Astrocyte of the hippocampus (primary cell): Measurements from ENCODE around the gene PIGZ.
"Not testable (repeated sequence)": the region's sequence is repeated elsewhere in the genome, so short reads cannot be mapped to it uniquely, and the experiment has no call there.

Experiments used
- DNase-seq: peaks from one replicate; pipeline ENCODE4 v3.0.0; 2011; ENCODE audit warnings: low read depth, low spot score

The PIGZ gene

DNA sequence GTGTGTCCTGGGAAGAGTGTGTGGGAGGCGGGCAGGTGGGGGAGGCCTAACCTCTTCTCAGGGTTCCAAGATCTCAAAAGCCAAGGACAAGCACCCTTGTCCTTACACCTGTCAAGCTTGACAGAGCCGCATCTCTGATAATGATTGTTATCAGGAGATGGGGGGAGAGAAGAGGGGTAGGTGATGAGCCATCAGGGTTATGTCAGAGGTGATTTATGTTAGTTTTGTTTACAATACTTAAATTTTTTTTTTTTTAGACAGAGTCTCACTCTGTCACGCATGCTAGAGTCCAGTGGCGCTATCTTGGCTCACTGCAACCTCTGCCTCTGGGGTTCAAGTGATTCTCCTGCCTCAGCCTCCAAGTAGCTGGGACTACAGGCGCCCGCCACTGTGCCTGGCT lies 18.9 kb downstream of the PIGZ start:
- no peak for DNase-seq

DNA sequence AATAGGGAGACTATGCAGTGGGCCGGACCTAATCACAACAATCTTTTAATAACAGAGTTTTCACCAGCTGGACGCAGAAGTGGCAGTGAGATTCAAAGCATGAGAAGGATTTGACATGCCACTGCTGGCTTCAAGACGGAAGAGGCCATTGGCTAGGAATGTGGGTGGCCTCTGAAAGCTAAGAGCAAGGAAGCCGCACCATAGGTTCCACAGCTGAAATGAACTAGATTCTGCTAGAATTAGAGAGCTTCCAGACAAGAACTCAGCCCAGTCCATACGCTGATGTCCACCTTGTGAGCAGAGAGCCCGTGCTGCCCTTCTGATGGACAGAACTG lies 19.4 kb downstream of the PIGZ start:
- no peak for DNase-seq

- no peak for DNase-seq
Observed at GRCh38 chr3:196948442-196949284, 20.0 kb downstream of the PIGZ start.

- no peak for DNase-seq
Observed at GRCh38 chr3:196947860-196948441, 20.7 kb downstream of the PIGZ start.

- DNase-seq, result no peak
Observed at GRCh38 chr3:196947136-196947859, 21.3 kb downstream of the PIGZ start.

DNA sequence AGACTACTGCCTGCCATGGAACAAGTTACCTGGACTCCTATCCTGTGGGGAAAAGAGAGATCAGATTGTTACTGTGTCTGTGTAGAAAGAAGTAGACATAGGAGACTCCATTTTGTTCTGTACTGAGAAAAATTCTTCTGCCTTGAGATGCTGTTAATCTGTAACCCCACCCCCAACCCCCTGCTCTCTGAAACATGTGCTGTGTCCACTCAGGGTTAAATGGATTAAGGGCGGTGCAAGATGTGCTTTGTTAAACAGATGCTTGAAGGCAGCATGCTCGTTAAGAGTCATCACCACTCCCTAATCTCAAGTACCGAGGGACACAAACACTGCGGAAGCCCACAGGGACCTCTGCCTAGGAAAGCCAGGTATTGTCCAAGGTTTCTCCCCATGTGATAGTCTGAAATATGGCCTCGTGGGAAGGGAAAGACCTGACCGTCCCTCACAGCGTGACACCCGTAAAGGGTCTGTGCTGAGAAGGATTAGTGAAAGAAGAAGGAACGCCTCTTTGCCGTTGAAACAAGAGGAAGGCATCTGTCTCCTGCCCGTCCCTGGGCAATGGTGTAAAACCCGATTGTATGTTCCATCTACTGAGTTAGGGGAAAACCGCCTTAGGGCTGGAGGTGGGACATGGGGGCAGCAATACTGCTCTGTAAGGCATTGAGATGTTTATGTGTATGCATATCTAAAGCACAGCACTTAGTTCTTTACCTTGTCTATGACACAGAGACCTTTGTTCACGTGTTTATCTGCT lies 24.4 kb downstream of the PIGZ start:
- not testable (repeated sequence) for DNase-seq

- no peak for DNase-seq
Observed at GRCh38 chr3:196942915-196943277, 25.7 kb downstream of the PIGZ start.

DNA sequence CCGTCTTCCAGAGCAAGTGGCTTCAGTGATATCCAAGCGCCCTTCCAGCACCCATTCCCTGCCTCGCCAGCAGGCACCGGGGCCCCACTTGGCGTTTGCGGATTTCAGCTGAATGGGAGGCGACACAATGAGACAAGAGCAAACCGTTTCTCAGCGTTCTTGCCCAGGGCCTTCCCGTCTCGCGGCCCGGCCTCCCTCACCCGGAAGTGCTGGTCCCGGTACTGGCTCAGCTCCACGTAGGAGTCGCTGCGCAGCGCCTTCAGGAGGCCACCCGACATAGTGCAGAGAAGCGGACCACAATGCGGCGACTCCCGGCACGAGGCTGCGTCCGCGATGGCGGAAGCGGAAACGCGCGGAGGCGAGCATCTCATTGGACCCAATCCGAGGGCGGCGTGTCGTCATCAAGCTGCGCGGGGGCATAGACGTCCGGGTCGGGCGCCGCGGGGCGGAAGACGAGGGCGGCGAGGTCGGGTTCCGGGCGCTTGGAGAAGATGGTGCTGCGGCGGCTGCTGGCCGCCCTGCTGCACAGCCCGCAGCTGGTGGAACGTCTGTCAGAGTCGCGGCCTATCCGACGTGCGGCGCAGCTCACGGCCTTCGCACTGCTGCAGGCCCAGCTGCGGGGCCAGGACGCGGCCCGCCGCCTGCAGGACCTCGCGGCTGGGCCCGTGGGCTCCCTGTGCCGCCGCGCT lies 26.3 kb downstream of the PIGZ start, which contains the start of gene NCBP2:
TSS of gene NCBP2 (minus strand) at position 303 of the 689 bp plus-strand sequence. CDS start at position 278, 25 bp downstream.
- peak; percentile 99 for DNase-seq

GRCh38 chr3:196941729-196942225 lies 26.9 kb downstream of the PIGZ start:
- no peak for DNase-seq

DNA sequence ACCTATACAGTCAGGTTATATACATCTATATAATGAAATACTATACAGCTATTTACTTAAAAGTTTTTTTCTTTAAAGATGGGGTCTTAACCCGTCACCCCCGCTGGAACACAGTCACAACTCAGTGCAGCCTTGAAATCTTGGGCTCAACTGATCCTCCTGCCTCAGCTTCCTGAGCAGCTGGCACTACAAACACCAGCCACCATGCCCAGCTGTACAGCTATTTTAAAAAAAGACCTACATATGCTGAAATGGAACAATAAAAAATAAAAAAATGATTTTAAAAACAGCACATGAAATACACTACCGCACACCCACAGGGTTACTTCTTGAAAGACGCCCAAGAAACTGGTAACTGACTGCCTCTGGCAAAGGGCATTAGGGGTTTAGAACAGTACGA lies 30.1 kb downstream of the PIGZ start:
- no peak for DNase-seq

DNA sequence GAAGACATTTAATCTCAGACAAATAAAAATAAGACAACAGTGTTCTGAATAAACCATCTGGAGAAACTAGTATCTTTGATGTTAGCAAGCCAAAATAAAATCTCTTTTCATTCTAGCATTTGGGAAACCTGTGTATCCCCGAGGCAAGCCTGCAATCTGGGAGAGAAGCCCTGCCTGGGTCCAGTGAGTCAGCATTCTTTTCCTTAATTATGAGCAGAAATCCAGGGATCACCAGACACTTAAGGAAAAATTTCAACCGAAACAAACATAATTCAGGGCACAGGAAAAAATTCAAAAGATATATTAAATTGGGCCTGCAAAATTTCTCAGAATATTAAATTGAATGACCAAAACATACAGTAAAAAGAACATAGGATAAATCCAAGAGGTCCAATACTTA lies 30.5 kb downstream of the PIGZ start:
- no peak for DNase-seq

DNA sequence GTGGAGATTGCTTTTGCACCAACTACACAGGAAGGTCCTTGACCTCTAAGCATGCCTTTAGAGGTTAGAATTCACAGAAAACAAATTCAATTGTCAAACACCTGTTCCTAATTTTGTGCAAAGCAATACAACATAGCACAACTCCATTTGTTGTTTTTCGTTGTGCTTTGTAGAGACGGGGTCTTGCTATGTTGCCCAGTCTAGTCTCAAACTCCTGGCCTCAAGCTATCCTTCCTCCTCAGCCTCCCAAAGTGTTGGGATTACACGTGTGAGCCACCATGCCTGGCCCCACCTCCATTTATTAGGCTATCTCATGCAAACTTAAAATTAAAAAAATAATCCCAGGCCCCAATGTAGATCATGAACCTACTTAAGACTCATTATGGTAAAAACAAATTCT lies 32.3 kb downstream of the PIGZ start:
- DNase-seq, result no peak

DNA sequence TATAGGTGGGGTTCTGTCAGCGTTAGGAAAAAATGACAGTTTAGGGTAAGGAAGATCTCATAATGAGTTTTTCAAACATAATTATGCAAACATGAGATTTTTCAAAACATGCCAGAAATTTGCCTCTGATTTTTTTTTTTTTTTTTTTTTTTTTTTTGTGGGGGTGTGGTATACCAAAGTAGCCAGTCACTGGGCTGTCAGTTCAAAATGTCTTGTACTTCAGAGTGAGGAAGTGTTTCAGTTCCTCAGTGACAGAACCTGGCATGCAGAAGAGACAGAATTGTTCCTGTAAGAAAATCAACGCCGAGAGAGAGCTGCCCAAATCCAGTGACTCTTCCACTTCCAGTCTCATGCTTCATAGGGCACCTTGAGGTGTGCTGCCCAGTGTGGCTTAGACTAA lies 36.0 kb downstream of the PIGZ start:
- DNase-seq, result no peak

GRCh38 chr3:196931828-196932587 lies 36.6 kb downstream of the PIGZ start:
- no peak for DNase-seq

DNA sequence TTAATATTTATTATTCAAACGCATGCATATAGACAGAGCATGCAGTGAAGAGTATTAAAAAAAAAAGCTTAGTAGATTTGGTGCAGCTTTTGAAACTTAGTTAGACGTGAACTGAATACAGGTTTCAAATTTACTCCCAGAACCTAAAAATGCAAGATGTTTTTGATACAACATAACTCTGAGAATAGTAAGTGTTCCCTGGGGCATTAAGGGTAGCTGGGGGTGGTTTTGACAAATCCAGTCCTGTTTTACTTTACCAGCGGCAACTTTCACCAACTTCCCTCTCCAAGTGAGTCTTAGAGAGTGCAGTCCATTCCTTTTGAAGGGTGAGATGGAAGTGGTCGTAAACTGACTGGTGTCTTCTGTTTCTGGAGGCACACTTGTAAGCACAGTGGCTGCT lies 37.5 kb downstream of the PIGZ start:
- no peak for DNase-seq

- no peak for DNase-seq
Observed at GRCh38 chr3:196927571-196928453, 40.8 kb downstream of the PIGZ start.

- no peak for DNase-seq
Observed at GRCh38 chr3:196920733-196921132, 47.9 kb downstream of the PIGZ start.

GRCh38 chr3:196918968-196919367 lies 49.7 kb downstream of the PIGZ start:
- no peak for DNase-seq

GRCh38 chr3:196916995-196917394 lies 51.6 kb downstream of the PIGZ start:
- no peak for DNase-seq

GRCh38 chr3:196916221-196916620 lies 52.4 kb downstream of the PIGZ start:
- no peak for DNase-seq
